ENCODE measurements around the gene ZACN.

ZACN gene

DNA sequence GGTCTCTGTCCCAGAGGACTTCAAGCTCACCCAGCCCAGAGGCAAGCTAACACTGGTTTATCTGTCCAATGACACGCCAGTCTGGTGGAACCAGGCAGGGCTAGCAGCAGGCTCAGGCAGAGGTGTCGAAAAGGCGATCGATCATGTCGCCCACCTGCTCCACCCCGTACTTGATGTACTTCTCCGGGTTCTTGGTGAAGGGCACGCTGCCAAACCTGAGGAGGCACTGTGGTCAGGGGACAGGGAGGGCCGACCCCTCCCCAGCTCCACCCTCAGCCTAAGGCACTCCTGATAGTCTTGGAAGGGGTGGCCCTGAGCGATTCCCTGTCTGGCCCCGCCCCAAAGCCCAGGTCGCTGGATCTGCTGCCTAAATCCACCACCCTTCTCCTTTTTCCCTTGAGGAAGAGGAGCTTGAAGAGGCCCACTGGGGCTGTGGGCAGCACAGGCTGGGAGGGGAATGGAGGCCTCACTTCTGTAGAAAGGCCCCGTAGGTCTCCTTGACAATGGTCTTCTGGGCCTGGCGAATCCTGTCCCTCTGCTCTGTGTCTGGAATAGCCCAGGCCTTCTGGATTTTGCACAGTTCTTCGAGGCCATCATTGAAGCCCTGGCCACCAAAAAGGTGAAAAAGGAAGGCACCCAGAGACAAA is 4.7 kb downstream of the ZACN start:
- no peak for DNase-seq

DNA sequence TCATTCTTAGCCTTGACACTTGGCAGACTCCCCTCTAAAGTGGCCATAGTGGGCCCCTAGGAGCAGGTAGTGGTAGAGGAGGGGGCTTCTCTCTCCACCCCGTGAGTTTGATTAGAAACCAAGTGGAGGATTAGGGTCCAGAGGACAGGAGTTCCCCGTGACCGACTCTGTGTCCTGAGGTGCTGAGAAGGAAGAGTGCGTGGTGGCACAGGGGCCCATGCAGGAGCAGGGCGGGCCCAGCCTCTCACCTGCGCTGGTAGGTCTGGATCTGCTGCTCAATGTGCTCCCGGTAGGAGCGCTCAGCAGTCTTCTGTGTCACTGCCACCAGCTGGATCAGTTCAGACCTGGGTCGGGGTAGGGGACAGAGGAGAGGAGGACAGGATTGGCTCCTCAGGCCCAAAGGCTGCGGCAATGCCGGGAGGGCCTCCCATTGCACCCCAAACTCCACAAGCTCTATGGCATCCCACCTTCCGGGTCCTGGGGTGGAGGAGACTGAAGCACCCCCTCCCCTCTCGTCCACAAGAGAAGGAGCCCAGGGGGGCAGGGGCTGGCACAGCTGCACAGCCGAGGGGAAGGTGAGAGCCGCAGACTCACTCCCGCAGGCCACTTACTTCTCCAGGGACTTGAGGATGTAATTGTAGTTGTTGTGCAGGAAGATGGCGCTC is 6.2 kb downstream of the ZACN start:
- no peak for DNase-seq

DNA sequence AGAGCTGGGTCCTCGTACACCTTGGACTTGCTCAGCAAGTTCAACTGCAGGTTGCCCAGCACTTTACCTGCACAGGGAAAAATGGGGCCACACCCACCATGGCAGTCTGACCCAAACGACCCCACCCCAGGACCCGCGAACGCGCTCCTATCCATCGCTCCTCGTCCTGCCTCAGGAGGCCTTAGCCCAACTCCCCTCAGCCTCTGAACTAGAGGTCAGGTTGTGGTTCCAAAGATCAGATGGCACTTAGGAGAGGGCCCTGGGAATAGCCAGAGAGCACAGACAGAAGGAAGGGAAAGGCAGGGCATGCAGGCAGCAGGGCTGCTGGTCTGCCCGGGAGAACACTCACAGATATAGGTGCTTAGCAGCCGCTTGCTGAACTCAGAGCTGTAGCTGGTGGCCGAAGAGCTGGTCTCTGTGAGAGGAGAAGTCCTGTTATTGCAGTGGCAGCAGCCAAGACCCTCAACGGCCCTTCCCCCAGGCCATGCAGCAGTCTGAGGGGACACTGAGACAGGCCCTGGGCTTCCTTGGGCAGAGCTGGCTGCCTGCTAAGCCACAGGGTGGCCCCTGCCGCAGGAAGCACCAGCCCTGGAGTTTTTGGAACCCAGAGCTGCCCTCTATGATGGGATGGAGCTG is 6.9 kb downstream of the ZACN start:
- DNase-seq, result no peak

DNA sequence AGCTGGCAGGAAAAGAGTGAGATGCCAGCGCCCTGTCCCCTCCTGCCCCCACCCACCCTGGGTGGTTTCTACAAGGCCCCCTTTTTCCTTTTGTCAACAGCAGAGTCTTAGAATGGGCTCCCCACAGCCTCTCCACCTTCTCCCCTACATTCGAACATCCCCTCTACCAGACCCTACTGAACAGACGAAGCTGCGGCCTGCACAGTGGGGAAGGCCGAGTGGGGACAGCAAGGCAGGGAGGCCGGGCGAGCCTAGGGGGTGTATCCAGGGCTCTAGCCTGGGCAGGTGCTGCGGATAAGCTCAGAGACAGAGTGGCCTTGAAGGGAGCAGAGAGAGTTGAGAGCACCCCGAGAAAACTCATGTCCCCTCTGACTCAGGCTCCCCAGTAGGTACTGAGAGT is 7.4 kb downstream of the ZACN start:
- no peak for DNase-seq

DNA sequence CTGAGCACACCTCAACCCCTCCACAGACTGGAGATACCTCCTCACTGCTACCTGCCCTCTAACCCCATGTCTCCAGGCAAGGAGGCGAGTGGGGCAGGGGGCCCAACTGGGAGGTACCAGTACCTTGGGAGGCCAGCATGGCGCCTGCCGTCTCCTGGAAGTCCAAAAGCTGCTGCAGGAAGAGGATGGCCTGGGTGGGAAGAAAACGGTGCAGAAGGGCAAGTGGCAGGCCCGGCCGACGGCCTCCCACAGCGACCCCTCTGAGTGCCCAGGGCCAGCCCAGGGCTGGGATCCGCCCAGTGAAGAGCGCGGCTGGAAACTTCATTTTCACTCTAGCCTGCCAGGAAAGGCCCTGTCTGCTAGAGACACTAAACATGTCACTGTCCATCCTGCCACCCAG is 8.5 kb downstream of the ZACN start:
- DNase-seq, result no peak

DNA sequence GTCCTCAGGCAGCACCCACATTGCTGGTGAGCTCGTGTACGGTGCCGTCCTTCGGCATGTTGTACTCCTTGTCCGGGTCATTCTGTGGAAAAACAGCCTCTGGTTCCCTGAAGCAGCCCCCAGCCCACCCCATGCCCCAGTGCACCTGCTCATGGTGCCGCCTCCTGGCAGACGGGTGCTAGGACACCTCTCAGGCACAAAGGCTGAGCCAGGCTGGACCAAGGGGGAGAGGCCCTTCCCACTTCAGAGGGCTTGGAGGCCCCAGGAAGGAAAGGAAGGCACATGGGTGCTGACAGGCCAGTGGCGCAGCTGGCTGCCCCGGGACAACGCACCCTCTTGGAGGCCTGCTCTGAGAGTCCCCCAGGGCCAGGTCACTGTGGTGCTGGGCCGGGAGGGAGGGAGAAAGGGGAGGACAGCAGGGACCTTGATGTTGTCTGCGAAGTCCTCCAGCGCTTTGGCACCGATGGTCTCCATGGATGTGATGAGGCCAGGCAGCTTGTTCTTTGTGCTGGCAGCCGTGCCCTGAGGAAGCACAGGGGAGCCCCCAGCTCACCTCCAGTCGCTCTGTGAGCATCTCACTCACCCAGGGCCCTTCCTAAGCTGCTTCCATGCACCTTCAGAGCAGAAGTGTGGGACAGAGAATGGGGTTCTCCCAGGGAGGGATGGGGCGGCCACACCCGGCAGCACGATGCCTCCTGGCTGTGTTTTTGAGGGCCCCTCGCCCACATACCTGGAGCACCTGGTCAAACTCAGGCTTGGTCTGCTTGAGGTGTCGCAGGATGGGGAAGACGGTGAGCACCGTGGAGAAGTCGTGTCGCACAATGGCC is 9.3 kb downstream of the ZACN start:
- no peak for DNase-seq

DNA sequence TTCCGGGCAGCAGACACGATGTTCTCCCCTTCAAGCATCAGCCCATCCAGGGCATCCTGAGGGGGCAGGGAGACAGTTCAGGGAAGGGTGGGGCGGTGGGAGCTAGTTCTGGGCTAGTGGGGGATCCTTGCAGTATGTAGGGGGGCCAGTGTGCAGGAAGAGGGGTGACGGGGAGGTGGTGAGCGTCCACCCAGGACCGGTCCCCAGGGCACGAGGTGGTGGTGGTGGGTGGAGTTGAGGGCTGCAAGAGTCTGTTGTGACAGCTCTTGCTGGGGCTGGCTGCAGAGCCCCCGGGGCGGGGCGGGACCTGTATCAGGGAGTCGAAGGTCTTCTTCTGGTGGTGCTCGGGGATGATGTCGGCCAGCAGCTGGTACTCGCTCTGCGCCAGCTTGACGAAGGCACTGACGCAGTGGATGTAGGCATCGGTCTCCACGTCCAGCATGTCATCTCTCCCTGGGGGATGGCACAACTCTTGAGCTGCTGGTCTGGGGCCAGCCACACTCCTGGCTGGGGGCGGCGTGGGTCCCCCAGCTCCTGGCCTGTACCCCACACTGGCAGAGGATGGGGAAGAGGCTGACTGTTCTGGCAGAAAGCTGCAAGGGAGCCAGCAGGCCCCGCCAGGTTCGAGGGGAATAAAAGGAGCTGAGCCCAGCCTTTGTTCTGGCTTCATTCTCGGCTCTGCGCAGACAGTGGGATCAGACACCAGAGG is 10.0 kb downstream of the ZACN start:
- DNase-seq, result no peak

DNA sequence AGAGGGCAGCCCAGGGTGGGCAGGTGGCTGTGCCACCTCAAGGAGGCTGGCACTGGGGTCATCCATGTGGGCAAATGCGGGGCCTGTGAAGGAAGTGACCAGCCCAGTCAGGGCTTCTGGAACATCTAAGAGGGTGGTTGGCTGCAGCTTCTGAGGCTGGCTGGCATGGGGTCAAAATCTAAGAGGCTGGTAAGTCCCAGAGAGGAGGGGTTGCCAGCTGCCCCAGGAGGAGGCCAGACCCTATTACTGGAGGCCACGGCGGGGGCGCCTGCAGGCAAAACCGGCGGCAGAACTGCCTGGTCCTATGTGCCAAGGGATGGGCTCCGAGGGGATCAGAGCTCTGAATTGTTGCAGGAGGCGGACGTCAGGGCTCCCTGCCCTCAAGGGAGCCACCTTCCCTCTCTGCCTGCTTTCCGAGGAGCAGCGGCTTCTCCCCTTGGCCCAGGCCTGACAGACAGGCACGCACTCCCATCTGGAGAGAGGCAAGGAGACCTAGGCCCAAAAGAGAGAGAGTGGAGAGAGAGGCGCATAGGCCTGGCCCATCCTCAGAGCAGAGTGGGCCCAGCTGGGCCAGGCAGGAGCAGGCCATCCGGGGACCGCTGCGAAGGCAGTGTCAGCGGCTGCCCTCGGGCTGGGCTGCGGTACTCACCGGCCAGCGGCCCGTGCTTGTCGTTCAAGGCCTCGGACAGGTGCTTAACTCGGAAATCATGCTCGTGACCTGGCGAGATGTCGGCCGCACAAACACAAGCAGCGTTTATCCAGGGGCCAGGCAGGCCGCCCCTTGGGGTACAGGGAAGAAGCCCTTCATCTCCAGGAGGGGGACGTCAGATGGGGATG is 10.9 kb downstream of the ZACN start:
- DNase-seq, result no peak

DNA sequence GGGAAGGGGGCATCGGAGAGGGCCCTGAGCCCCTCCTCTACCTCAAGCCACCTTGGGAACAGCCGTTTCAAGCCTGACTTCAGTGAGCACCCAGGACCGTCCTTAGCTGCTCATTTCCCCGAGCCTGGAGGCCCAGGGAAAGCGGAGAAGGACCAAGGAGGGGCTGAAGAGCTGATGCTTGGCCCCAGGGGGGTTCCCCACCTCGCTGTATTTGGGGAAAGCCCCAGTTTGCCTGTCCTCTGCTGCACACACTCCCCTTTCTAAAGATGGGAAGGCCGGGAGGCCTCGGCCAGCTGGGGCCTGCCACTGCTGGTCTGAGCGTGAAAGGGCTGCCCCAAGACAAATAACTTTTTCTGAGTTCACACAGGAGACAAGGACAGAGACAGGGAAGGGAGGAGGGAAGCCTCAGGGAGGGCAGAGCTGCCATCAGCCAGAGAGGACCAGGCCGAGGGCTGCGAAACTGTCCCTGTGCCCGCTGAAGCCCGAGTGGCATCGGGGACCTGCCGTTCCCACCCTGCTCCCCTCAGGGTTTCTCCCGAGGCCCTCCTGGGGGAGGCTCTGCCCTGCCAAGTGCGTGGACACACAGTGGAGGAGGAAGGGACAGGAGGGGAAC is 11.6 kb downstream of the ZACN start:
- DNase-seq, result no peak

DNA sequence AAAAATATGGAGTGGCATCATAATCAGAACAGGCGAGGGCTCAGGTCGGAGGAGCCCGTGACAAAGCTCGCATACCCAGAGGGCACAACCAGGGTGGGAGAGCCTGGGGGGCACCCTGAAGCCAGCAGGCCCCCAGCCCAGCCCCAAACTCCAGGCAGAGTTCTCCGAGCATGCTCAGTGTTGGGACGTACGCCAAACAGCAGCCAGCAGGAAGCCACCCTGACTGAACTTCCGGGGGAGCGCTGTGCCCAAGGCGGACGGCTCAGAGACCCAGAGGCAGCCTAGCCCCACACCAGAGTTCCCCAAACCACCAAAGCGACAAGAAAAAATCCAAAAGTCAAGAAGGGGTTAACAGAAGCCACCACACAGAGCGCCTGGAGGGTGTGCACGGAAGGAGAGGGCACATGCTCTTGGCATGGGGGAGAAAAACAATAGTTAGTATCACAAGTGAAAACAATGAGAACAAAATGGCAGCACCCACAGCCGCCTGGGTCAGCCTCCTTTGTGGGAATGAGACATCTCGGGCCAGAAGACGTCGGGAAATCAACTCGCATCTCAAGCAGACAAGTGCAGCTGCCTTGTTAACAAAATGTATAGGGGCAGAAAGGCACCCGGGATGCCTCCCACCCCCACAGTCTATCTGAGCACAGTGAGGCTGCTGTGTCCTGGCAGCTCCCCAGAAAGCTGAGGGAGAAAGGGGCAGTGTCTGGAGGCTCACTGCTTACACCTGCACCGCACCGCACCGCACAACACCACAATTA is 12.7 kb downstream of the ZACN start:
- no peak for DNase-seq

DNA sequence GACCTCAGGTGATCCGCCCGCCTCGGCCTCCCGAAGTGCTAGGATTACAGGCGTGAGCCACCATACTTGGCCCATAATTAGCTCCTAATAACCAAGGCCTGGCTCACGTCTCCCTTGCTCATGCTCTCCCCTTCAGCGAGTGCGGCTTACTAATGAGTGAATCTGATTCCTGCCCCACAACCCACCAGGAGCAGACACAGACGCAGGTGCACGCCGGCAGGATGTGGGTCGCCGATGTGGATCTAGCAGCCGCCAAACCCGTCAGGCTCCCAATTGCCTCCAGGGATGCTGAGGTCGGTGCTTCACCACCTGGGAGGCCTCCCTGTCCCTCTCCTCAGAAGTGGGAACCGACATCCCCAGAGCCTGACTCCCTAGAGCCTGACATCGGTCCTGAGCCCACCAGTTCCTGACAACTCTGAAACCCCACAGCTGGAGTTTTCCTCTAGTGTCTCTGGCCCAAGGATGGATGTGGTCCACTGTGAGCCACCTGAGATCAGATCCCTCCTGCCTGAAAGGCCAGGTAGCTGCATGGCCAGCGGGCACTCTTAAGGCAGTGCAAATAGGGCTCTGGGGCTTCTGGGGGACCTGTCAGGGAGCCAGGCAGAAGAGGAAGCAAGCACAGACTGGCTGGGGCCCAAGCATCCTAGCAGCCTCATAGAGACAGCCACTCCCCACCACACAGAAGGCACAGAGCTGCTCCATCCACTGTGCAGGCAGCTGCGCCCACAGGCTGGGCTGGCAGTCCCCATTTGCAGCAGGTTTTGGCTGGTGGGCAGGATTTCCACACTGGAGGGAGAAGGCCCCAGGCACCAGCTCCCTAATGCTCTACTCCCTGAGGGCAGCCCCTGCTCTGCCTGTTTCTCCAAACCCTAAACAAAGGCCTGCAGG is 13.8 kb downstream of the ZACN start:
- DNase-seq, result no peak

DNA sequence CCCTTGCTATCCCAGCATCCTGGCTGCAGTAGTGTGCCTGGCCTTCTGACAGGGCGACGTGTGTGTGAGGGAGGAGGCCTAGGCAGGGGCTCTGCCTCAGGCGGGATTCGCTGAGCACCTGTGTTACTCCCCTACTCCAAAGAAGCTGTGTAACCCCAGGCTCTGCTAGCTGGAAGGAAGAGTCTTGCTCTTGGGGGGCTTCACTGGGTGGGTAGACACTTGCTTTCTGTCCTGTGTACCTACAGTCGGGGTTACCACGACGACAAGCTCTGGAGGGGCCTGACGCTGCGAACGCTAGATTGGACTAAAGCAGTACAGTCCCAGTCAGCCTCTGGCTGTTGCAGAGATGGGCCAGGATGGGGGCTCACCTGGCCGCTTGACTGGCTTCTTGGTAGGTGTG is 15.1 kb downstream of the ZACN start:
- no peak for DNase-seq

DNA sequence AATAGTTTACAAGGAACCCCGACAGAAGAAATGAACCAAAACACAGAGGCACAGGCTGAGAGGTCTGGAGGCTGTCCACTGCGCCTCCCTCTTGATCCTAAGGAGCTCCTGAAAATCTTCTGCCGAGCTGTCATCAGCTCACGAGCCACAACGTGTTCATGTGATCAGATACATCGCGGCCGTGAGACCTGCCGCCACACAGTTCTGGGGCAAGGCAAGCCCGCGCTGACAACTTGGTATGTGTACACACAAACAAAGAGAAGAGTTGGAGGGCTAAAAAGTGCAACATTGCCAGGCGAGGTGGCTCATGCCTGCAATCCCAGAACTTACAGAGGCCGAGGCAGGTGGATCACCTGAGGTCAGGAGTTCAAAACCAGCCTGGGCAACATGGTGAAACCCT is 17.0 kb downstream of the ZACN start:
- DNase-seq, result no peak

DNA sequence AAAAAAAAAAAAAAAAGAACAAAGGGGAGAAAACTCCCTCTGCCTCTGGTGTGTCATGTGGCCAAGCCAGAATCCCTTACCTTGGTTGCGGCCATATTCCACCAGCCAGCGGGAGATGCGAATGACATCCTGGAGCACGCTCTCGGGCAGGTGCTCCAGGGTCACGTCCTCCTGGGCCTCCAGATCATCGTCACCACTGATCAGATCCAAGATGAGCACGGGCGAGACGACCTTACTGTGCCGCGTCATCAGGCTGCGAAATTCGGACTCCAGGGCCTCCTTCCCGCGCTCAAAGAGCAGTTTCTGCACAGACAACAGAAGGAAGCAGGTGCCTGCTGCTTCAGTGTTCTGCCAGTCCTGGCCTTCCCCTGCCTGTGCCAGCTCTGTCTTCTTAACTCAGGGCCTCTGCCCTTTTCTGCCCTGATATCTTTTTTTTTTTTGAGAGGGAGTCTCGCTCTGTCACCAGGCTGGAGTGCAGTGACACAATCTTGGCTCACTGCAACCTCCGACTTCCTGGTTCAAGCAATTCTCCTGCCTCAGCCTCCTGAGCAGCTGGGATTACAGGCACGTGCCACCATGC is 18.8 kb downstream of the ZACN start:
- DNase-seq, result no peak

DNA sequence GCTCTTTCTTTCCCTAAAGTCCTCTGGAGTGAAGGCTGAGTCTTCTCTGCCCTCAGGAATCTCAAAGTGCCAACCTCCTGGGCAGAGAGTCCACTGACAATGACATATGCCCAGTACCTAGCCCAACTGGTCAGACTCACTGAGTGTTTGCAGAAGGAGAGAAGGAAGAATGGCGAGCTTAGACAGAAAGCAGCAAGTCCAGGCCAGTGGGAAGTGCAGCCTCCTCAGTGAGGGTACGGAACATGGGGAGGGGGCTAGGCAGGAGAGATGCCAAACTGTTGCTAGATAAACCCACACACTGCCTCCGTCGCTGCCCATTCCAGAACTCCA is 23.9 kb downstream of the ZACN start:
- DNase-seq, result no peak

DNA sequence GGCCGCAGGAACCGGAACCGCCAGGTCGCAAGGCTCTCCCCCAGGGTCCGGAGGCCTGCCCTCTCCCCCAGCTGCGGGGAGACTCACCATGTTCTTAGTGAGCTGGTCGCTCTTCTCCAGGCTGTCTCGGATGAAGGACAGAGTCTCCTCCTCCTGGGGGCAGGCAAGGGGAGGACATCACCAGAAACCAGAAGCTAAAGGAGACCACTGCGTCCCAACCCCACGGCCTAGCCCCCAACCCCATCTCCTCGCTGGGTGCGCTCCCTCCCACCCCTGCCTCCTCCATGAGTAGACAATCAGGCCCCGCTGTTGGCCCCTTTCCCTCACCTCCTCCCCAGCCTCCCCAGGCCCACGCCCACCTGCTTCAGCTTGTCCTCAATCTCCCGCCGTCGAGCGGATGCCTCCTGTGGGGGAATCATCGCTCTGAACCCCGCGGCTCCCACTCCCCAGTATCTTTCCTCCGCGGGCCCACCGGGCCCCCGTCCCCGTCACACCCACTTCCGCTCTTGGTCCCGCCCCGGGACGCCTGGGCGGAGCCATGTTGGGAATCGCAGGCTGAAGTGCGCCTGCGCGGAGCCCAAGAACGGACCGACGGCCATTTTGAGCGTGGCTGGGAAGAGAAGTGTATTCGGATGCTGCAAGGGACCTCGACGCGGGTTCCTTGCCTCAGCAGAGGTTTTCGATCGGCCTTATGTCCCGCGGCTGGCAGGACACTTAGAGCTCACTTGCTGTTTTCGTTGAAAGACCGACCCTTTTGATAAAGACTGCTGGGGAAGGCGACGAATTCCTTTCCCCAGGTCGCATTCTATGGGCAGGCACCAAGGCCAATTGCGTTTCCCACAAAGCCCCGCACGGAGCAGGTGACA is 24.5 kb downstream of the ZACN start, which contains the start of gene EXOC7:
TSS of gene EXOC7 (minus strand) at position 514 of the 866 bp plus-strand sequence. CDS start at position 419, 95 bp downstream.
- DNase-seq, result peak; percentile 90

DNA sequence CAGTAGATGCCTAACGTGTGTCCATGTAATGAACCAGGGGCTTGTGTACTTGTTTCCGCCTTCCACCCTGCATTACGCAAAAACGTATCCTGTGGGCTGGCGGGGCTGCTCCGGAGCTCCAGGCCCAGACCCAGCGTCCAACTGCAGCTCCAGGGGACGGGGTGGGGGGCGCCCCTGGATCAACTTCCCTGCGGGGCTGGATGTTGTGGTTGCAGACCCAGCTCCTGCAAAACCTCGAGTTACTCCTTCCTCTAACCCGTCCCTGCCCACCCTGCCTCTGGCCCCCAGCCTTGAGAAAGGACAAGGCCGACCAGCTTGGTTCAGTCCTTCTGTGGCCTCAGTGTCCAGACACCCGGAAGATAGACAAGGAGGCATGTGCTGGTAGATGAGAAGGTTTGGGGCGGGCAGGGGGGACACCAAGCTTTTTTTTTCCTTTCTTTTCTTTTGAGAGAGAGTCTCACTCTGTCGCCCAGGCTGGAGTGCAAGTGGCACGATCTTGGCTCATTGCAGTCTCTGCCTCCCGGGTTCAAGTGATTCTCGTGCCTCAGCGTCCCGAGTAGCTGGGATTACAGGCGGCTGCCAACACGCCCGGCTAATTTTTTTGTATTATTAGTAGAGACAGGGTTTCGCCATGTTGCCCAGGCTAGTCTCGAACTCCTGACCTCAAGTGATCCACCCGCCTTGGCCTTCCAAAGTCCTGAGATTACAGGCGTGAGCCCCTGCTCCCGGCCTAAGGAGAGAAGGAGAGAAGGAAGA is 25.3 kb downstream of the ZACN start:
- no peak for DNase-seq

DNA sequence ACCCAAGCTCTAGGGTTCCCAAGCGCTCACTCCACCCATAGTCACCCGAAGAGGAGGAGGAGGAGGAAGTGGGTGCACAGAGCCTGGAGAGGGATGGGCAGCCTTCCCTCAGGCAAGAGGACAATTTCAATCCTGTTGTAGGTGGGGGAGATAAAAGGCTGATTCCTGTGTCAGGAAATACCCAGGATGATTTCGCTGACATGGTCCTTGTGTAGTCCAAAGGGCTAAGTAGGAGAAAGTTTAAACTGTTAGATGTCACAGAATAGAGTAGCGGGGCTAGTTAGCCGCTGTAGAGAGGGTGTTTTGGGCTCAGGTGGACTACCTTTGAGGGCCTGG is 25.9 kb downstream of the ZACN start:
- no peak for DNase-seq
